HL-60 (cell line): Measurements from ENCODE around the gene TALDO1.
A peak's percentile ranks its signal among the peaks of the same experiment; 100 is the strongest.

Experiments used
- DNase-seq, 2 experiments: peaks; one replicate each; pipeline ENCODE4 v3.0.0-alpha.2; 2010 to 2020; ENCODE audit warnings: low read depth in 1 of 2, low spot score in 1 of 2
- H3K27ac ChIP-seq: fragments of 250-450 bp; sonication (Bioruptor Pico); replicated peaks from 2 replicates; pipeline ENCODE4 v1.5.1; 2020; ENCODE audit warnings: mild to moderate bottlenecking, moderate library complexity
- H3K27me3 ChIP-seq: fragments of 250-450 bp; sonication (Bioruptor Pico); 2 replicates; pipeline ENCODE4 v1.5.1; 2021; ENCODE audit warnings: mild to moderate bottlenecking, moderate library complexity; ENCODE audit not compliant: insufficient read depth, poor library complexity, severe bottlenecking
- H3K4me3 ChIP-seq: replicated peaks from 2 replicates; pipeline ENCODE4 v1.5.1; 2011; ENCODE audit warnings: mild to moderate bottlenecking, control low read depth, low read length; ENCODE audit not compliant: insufficient read depth
- CTCF ChIP-seq: IDR thresholded peaks from one replicate; pipeline ENCODE4 v1.5.1; 2011; ENCODE audit warnings: low read length, control low read depth, inconsistent platforms; ENCODE audit not compliant: insufficient read depth
- GABPA ChIP-seq: IDR thresholded peaks from 2 replicates; pipeline ENCODE4 v1.6.1; 2012; ENCODE audit warnings: low read depth
- POLR2AphosphoS5 ChIP-seq: IDR thresholded peaks from 2 replicates; pipeline ENCODE4 v1.6.1; 2012; ENCODE audit warnings: low read depth
- REST ChIP-seq: IDR thresholded peaks from 2 replicates; pipeline ENCODE4 v1.6.1; 2012; ENCODE audit warnings: low read depth; ENCODE audit not compliant: insufficient replicate concordance
- SPI1 ChIP-seq: IDR thresholded peaks from 2 replicates; pipeline ENCODE4 v1.6.1; 2012; ENCODE audit warnings: low read depth, mild to moderate bottlenecking, borderline replicate concordance

Gene TALDO1

GRCh38 chr11:776561-777287, 29.5 kb downstream of the TALDO1 start:
- DNase-seq, result peak; percentile 56 to 63
- TF ChIP-seq POLR2AphosphoS5 (peak; percentile 44; the same call in 1 of the 2 replicates), REST (no peak), SPI1 (peak; percentile 9; the same call in 1 of the 2 replicates), CTCF (no peak), GABPA (no peak)
- peak overlapping the region; percentile 72 for H3K4me3 ChIP-seq
- H3K27me3 ChIP-seq, result no peaks in the 10 kb centered on the region
- H3K27ac ChIP-seq, result peak overlapping the region; percentile 83

GRCh38 chr11:777288-778255, 30.3 kb downstream of the TALDO1 start, which contains the start of gene GATD1:
TSS of gene GATD1 (minus strand) at chr11:777487. CDS start at chr11:777462, 25 bp downstream.
- peak within 1 kb of the TSS; percentile 72 for H3K4me3 ChIP-seq
- peak; percentile 43 for TF ChIP-seq REST
- TF ChIP-seq GABPA, result no peak
- peak; percentile 51; the same call in 1 of the 2 replicates for TF ChIP-seq POLR2AphosphoS5
- no peak for TF ChIP-seq CTCF
- H3K27ac ChIP-seq, result peak within 1 kb of the TSS; percentile 84
- no peaks in the 10 kb centered on the region for H3K27me3 ChIP-seq
- peak; percentile 85 to 88 for DNase-seq

GRCh38 chr11:778976-779954, 32.0 kb downstream of the TALDO1 start:
- TF ChIP-seq GABPA, result no peak
- TF ChIP-seq CTCF, result no peak
- no peaks in the 10 kb centered on the region for H3K27me3 ChIP-seq
- no peak overlapping the region for H3K4me3 ChIP-seq
- no peak overlapping the region for H3K27ac ChIP-seq
- no peak for DNase-seq
